PC-3 (cell line): ENCODE measurements around the gene CNDP1. TPM values are rescaled to one million over a fixed set of nuclear protein-coding genes. Genes with fewer than 3 reads are reported as not detected.

Experiments used
- ATAC-seq: fragments of 200-7000 bp; cut with Tn5 transposase; 2 replicates; pipeline ENCODE4 v1.9.1; 2020; ENCODE audit warnings: mild to moderate bottlenecking, moderate library complexity
- BruUV-seq: library from RNA; stranded (reverse); fragments of 400-500 nt; replicated peaks from 2 replicates; lab custom pipeline; 2021; lab: Mats Ljungman, UMichigan
- CTCF ChIA-PET: fragments of 300-600 bp; sonication (Branson Sonifier 250); formaldehyde crosslinking; loops from one replicate; lab custom pipeline; 2022; ENCODE audit warnings: antibody characterized with exemption; lab: Charles Lee
- POLR2A ChIA-PET: fragments of 300-600 bp; sonication (Branson Sonifier 250); formaldehyde crosslinking; loops from one replicate; lab custom pipeline; 2022; ENCODE audit warnings: antibody characterized with exemption; ENCODE audit not compliant: unreplicated experiment; lab: Charles Lee
- DNase-seq: peaks from one replicate; pipeline ENCODE4 v3.0.0-alpha.2; 2015
- H2AFZ ChIP-seq: fragments of 300-600 bp; sonication (generic); 2 replicates; pipeline ENCODE4 v1.6.0; 2016; ENCODE audit warnings: antibody characterized with exemption, low read length
- H3F3A ChIP-seq: fragments of 300-600 bp; sonication (generic); one replicate; pipeline ENCODE4 v1.6.0; 2017; ENCODE audit warnings: antibody characterized with exemption, low read length, control low read depth, mild to moderate bottlenecking; ENCODE audit not compliant: unreplicated experiment
- H3K27ac ChIP-seq: fragments of 300-600 bp; sonication (generic); 2 replicates; pipeline ENCODE4 v1.5.1; 2016; ENCODE audit warnings: mild to moderate bottlenecking, low read length
- H3K27me3 ChIP-seq: fragments of 300-600 bp; sonication (generic); 2 replicates; pipeline ENCODE4 v1.6.1; 2016; ENCODE audit warnings: low read length, mixed read lengths
- H3K36me3 ChIP-seq: fragments of 300-600 bp; sonication (generic); 2 replicates; pipeline ENCODE4 v1.6.1; 2016; ENCODE audit warnings: low read depth, mixed run types, low read length, mixed read lengths
- H3K4me1 ChIP-seq: fragments of 300-600 bp; sonication (generic); 2 replicates; pipeline ENCODE4 v1.5.1; 2016; ENCODE audit warnings: low read length; ENCODE audit not compliant: insufficient read depth
- H3K4me2 ChIP-seq: fragments of 300-600 bp; sonication (generic); 2 replicates; pipeline ENCODE4 v1.6.0; 2016; ENCODE audit warnings: low read length
- H3K4me3 ChIP-seq: fragments of 300-600 bp; sonication (generic); 2 replicates; pipeline ENCODE4 v1.5.1; 2016; ENCODE audit warnings: mild to moderate bottlenecking, low read length, mixed read lengths
- H3K79me2 ChIP-seq: fragments of 300-600 bp; sonication (generic); 2 replicates; pipeline ENCODE4 v1.6.1; 2017; ENCODE audit warnings: low read length, mixed read lengths
- H3K9ac ChIP-seq: fragments of 300-600 bp; sonication (generic); 2 replicates; pipeline ENCODE4 v1.6.0; 2016; ENCODE audit warnings: mild to moderate bottlenecking, low read length
- H3K9me2 ChIP-seq: fragments of 300-600 bp; sonication (generic); replicated peaks from 2 replicates; pipeline ENCODE4 v1.6.1; 2016; ENCODE audit warnings: mixed run types, low read length, mixed read lengths
- H3K9me3 ChIP-seq: fragments of 300-600 bp; sonication (generic); 2 replicates; pipeline ENCODE4 v1.6.1; 2016; ENCODE audit warnings: low read length, mixed read lengths
- H4K20me1 ChIP-seq: fragments of 300-600 bp; sonication (generic); 2 replicates; pipeline ENCODE4 v1.6.1; 2016; ENCODE audit warnings: low read length, mixed read lengths
- EZH2 ChIP-seq: fragments of 300-600 bp; sonication (generic); IDR thresholded peaks from one replicate; pipeline ENCODE4 v1.6.1; 2017; ENCODE audit warnings: antibody characterized with exemption, mild to moderate bottlenecking, low read length; ENCODE audit not compliant: unreplicated experiment
- EZH2phosphoT487 ChIP-seq: fragments of 300-600 bp; sonication (generic); IDR thresholded peaks from 2 replicates; pipeline ENCODE4 v1.6.1; 2018; ENCODE audit warnings: mild to moderate bottlenecking, antibody characterized with exemption, low read length, borderline replicate concordance
- intact Hi-C: fragments of 100-400 bp; cut with micrococcal nuclease; formaldehyde crosslinking; loops from 2 replicates; pipeline ENCODE4 v1.9.0; 2023
- total RNA-seq: library from RNA; depleted of rRNA; stranded (reverse); fragments of >200 nt; gene quantifications from 2 replicates; pipeline ENCODE4 v1.2.3, GENCODE V29; 2014
- TF ChIP-seq, protein P1 (sequence below): fragments of 300-600 bp; sonication (generic); conservative IDR thresholded peaks from 2 replicates; pipeline ENCODE4 v1.5.1; 2017; ENCODE audit warnings: antibody characterized with exemption, low read depth, mild to moderate bottlenecking, low read length

CNDP1 gene
- total RNA-seq, 1 experiment from 2014 or later, result not detected

- ChIA-PET CTCF (no interaction called here), POLR2A (no interaction called here)
- intact Hi-C loops, result no loop called here
Measured at GRCh38 chr18:74598350-74599001, 64.2 kb downstream of the CNDP1 start.

GRCh38 chr18:74604361-74604760 is 70.1 kb downstream of the CNDP1 start:
- DNase-seq, result no peak
- H3K27me3 ChIP-seq, result no peaks in the 10 kb centered on the region
- no peaks in the 10 kb centered on the region for H3K9me3 ChIP-seq
- no peak overlapping the region for H3K4me2 ChIP-seq
- H3K4me3 ChIP-seq, result no peak overlapping the region
- H3K79me2 ChIP-seq, result peaks cover 80% of the 10 kb centered on the region
- no peak for ATAC-seq
- TF ChIP-seq, protein P1, sequence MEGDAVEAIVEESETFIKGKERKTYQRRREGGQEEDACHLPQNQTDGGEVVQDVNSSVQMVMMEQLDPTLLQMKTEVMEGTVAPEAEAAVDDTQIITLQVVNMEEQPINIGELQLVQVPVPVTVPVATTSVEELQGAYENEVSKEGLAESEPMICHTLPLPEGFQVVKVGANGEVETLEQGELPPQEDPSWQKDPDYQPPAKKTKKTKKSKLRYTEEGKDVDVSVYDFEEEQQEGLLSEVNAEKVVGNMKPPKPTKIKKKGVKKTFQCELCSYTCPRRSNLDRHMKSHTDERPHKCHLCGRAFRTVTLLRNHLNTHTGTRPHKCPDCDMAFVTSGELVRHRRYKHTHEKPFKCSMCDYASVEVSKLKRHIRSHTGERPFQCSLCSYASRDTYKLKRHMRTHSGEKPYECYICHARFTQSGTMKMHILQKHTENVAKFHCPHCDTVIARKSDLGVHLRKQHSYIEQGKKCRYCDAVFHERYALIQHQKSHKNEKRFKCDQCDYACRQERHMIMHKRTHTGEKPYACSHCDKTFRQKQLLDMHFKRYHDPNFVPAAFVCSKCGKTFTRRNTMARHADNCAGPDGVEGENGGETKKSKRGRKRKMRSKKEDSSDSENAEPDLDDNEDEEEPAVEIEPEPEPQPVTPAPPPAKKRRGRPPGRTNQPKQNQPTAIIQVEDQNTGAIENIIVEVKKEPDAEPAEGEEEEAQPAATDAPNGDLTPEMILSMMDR, result no peak
- TF ChIP-seq EZH2phosphoT487, result no peak
- TF ChIP-seq EZH2, result no peak
- no peaks in the 10 kb centered on the region for H4K20me1 ChIP-seq
- no peak overlapping the region for H3K9ac ChIP-seq
- intact Hi-C loops, result no loop called here
- BruUV-seq, result no TSS peak
- H2AFZ ChIP-seq, result no peak overlapping the region
- no peak overlapping the region for H3K27ac ChIP-seq
- CTCF ChIA-PET, result no interaction called here
- H3K9me2 ChIP-seq, result no peaks in the 10 kb centered on the region
- H3K36me3 ChIP-seq, result no peaks in the 10 kb centered on the region; the same call in 1 of the 2 replicates
- POLR2A ChIA-PET, result no interaction called here
- H3K4me1 ChIP-seq, result no peaks in the 10 kb centered on the region
- no peaks in the 10 kb centered on the region for H3F3A ChIP-seq

More at GRCh38 chr18:74598350-74599001, 64.2 kb downstream of the CNDP1 start:
- Histone ChIP-seq H2AFZ (peak overlapping the region; percentile 100), H3F3A (no peaks in the 10 kb centered on the region), H3K4me1 (peaks cover 17% of the 10 kb centered on the region), H3K4me2 (peak overlapping the region; percentile 94), H3K36me3 (no peaks in the 10 kb centered on the region), H3K9me3 (no peaks in the 10 kb centered on the region), H3K9me2 (no peaks in the 10 kb centered on the region), H4K20me1 (no peaks in the 10 kb centered on the region), H3K79me2 (peaks cover 70% of the 10 kb centered on the region), H3K9ac (peak overlapping the region; percentile 99), H3K27me3 (no peaks in the 10 kb centered on the region), H3K27ac (peak overlapping the region; percentile 85), H3K4me3 (peak overlapping the region; percentile 97)
- peak; percentile 21 for DNase-seq
- peak; percentile 50 for ATAC-seq
- TF ChIP-seq EZH2phosphoT487 (no peak), EZH2 (no peak)
- TF ChIP-seq, protein P1, result no peak
- no TSS peak for BruUV-seq

DNA sequence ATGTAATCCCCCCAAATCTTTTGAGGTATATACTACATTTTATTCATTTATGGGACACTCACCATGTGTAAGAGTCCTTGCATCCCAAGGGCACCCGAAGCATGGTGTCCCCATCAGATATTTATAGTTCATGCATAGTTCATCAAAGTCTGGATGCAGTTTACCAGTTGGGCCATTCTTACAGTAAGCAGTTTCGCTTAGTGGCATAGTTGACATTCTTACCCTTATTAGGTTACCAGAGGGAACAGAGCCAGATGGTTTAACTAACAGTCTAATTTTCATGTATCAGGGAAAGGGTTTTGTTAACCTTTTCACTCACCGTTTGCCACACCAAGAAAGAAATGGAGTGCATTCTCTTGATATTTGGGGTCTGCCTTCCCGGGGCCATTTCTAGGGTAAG is 70.5 kb downstream of the CNDP1 start:
- no peaks in the 10 kb centered on the region for H4K20me1 ChIP-seq
- BruUV-seq, result no TSS peak
- H3K4me1 ChIP-seq, result no peaks in the 10 kb centered on the region
- H3K79me2 ChIP-seq, result peaks cover 76% of the 10 kb centered on the region
- ChIA-PET CTCF (no interaction called here), POLR2A (no interaction called here)
- no peak overlapping the region for H3K4me2 ChIP-seq
- no peak overlapping the region for H3K9ac ChIP-seq
- H3F3A ChIP-seq, result no peaks in the 10 kb centered on the region
- H2AFZ ChIP-seq, result no peak overlapping the region
- intact Hi-C loops, result no loop called here
- no peaks in the 10 kb centered on the region for H3K9me3 ChIP-seq
- DNase-seq (no peak), ATAC-seq (no peak)
- TF ChIP-seq EZH2phosphoT487, result no peak
- no peak for TF ChIP-seq EZH2
- TF ChIP-seq, protein P1, result no peak
- no peaks in the 10 kb centered on the region; the same call in 1 of the 2 replicates for H3K36me3 ChIP-seq
- H3K27me3 ChIP-seq, result no peaks in the 10 kb centered on the region
- H3K9me2 ChIP-seq, result no peaks in the 10 kb centered on the region
- H3K4me3 ChIP-seq, result no peak overlapping the region
- H3K27ac ChIP-seq, result no peak overlapping the region
